Fibroblast of villous mesenchyme (primary cell): Measurements from ENCODE around the gene MPI. TPM values are rescaled to one million over a fixed set of nuclear protein-coding genes. Genes with fewer than 3 reads are reported as not detected.

Experiments used
- DNase-seq: peaks from one replicate; pipeline ENCODE4 v3.0.0-alpha.2; 2010; ENCODE audit warnings: low read depth
- H3K4me3 ChIP-seq: 2 replicates; pipeline ENCODE4 v1.5.1; 2011; ENCODE audit warnings: low read depth, mild to moderate bottlenecking, low read length
- total RNA-seq: library from RNA; depleted of rRNA; stranded (reverse); fragments of >200 nt; gene quantifications from 2 replicates; pipeline ENCODE4 v1.2.3, GENCODE V29; 2012
- TF ChIP-seq, protein P1 (sequence below): IDR thresholded peaks from 2 replicates; pipeline ENCODE4 v1.5.1; 2012; ENCODE audit warnings: low read depth, mild to moderate bottlenecking, low read length; ENCODE audit not compliant: insufficient read depth

The MPI gene
- total RNA-seq, 1 donor = 41.5 TPM

DNA sequence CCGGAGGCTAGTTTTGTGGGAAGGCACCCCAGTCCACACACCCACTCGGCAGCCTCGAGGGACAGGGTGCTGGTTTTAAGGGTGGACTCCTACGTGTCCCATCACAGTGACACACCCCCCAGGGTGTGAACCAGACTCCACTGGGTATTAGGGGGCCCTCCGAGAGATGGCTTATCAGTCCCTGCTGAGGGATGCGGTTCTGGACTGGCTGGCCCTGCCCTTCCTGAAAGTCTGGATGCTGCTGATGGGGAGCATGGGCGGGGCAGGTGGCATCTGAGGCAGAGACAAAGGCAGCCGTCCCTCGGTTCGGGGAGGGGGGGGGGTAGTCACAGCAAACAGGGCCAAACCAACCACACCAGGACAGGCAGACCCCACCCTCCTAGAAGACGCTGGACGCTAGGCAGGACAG, 45.9 kb upstream of the MPI start:
- no peak for DNase-seq
- TF ChIP-seq, protein P1, sequence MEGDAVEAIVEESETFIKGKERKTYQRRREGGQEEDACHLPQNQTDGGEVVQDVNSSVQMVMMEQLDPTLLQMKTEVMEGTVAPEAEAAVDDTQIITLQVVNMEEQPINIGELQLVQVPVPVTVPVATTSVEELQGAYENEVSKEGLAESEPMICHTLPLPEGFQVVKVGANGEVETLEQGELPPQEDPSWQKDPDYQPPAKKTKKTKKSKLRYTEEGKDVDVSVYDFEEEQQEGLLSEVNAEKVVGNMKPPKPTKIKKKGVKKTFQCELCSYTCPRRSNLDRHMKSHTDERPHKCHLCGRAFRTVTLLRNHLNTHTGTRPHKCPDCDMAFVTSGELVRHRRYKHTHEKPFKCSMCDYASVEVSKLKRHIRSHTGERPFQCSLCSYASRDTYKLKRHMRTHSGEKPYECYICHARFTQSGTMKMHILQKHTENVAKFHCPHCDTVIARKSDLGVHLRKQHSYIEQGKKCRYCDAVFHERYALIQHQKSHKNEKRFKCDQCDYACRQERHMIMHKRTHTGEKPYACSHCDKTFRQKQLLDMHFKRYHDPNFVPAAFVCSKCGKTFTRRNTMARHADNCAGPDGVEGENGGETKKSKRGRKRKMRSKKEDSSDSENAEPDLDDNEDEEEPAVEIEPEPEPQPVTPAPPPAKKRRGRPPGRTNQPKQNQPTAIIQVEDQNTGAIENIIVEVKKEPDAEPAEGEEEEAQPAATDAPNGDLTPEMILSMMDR = no peak
- no peak overlapping the region for H3K4me3 ChIP-seq

- TF ChIP-seq, protein P1 = no peak
- DNase-seq = no peak
- H3K4me3 ChIP-seq = no peak overlapping the region
These were observed 45.3 kb upstream of the MPI start for GRCh38 chr15:74844319-74845207.

- H3K4me3 ChIP-seq = no peak overlapping the region
- no peak for DNase-seq
- TF ChIP-seq, protein P1 = no peak
These were observed 44.7 kb upstream of the MPI start for GRCh38 chr15:74845208-74845568.

- DNase-seq = no peak
- no peak overlapping the region for H3K4me3 ChIP-seq
These were observed 44.3 kb upstream of the MPI start for GRCh38 chr15:74845581-74845980.

GRCh38 chr15:74847432-74847831, 42.4 kb upstream of the MPI start:
- DNase-seq = no peak
- no peak overlapping the region for H3K4me3 ChIP-seq

More at GRCh38 chr15:74845581-74845980, 44.3 kb upstream of the MPI start:
- TF ChIP-seq, protein P1 = no peak

GRCh38 chr15:74850393-74850792, 39.4 kb upstream of the MPI start:
- DNase-seq = no peak
- H3K4me3 ChIP-seq = no peak overlapping the region
- TF ChIP-seq, protein P1 = no peak

More at GRCh38 chr15:74847432-74847831, 42.4 kb upstream of the MPI start:
- TF ChIP-seq, protein P1 = no peak
